Measurements from ENCODE around the gene GDPD4. TPM values are rescaled to one million over a fixed set of nuclear protein-coding genes. Genes with fewer than 3 reads are reported as not detected.

Gene GDPD4
- total RNA-seq, 2 donors from 2014 or later: not detected

DNA sequence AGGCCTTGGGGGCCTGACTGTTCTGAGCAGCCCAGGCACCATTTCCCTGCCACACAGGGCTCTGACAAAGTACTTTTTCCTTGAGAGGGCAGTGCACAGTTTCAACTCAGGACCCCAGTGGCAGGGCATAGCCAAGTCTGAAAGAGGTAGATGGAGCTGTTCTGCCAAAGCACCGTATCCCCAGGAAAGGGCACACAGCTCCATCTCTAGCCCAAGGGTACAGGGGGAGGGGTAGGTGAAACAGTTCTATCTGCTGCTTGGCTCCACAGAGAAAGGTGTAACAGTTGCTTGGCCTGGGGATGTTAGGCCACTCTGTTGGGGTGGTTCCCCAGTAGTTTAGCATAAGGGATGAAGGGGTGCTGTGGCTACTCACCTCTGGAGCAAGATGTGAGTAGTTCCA is 47.8 kb downstream of the GDPD4 start:
- DNase-seq: no peak
- Histone ChIP-seq H3K4me3 (ENCODE audit: low read length) (no peak overlapping the region), H3K9me3 (ENCODE audit: control insufficient read depth, low read length) (no peaks in the 10 kb centered on the region), H3K27ac (ENCODE audit: low read depth, low read length) (no peak overlapping the region), H3K36me3 (ENCODE audit: control insufficient read depth, insufficient read depth, low read length) (no peaks in the 10 kb centered on the region), H3K9ac (ENCODE audit: extremely low read depth, low read length, poor library complexity, severe bottlenecking) (no peak overlapping the region), H3K4me1 (ENCODE audit: control insufficient read depth, insufficient read depth, low read length) (no peaks in the 10 kb centered on the region), H3K27me3 (ENCODE audit: control insufficient read depth, insufficient read depth, low read length, poor library complexity, severe bottlenecking) (no peaks in the 10 kb centered on the region)
- 86 to 95% methylated on average over 1 of the region's 1 CpG for WGBS, 2 experiments (ENCODE audit: insufficient coverage in 1 of 2, insufficient read length in 1 of 2)
- H3K36me3 Mint-ChIP-seq (ENCODE audit: low read depth): no peaks in the 10 kb centered on the region
- H3K4me3 Mint-ChIP-seq: no peak overlapping the region
- no peaks in the 10 kb centered on the region for H3K4me1 Mint-ChIP-seq
- no peaks in the 10 kb centered on the region for H3K27me3 Mint-ChIP-seq (ENCODE audit: insufficient read depth)
- no peak overlapping the region for H3K27ac Mint-ChIP-seq
- TF ChIP-seq, protein P1, sequence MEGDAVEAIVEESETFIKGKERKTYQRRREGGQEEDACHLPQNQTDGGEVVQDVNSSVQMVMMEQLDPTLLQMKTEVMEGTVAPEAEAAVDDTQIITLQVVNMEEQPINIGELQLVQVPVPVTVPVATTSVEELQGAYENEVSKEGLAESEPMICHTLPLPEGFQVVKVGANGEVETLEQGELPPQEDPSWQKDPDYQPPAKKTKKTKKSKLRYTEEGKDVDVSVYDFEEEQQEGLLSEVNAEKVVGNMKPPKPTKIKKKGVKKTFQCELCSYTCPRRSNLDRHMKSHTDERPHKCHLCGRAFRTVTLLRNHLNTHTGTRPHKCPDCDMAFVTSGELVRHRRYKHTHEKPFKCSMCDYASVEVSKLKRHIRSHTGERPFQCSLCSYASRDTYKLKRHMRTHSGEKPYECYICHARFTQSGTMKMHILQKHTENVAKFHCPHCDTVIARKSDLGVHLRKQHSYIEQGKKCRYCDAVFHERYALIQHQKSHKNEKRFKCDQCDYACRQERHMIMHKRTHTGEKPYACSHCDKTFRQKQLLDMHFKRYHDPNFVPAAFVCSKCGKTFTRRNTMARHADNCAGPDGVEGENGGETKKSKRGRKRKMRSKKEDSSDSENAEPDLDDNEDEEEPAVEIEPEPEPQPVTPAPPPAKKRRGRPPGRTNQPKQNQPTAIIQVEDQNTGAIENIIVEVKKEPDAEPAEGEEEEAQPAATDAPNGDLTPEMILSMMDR (conservative IDR thresholded peaks at IDR 0.05): no peak
- H3K9me3 Mint-ChIP-seq: no peaks in the 10 kb centered on the region

DNA sequence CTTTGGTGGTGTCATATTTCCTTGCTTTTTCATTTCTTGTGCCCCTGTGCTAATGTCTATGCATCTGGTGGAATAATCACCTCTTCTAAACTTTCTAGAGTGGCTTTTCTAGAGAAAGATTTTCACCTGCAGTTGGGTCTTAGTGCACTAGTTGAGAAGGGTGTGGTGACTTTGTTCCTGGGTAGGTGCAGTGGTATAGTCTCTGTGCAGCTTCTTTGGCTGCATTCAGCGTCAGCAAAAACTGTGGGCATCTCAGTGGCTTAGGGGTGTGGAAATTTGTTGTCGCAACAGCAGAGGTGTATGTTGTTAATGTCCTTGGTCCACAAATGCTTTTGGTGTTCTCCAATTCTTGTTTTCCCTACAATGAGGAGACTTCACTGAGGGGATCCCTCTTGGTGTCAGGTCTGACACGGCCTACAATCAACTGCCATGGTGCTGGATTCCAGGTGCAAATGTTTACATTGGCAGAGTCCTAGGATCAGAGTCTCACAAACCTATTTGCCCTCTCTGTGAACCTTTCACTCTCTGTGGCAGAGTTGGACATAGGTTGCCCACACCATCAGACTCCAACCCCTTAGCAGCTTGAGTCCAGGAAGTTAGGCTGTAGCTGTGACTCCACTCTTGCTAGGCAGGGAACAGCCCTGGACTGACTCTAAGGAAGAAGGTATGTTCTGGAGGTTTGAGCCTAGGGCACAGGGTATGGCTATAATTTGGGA is 48.8 kb downstream of the GDPD4 start:
- H3K9me3 Mint-ChIP-seq: no peaks in the 10 kb centered on the region
- TF ChIP-seq, protein P1 (conservative IDR thresholded peaks at IDR 0.05): no peak
- no peak overlapping the region for H3K27ac Mint-ChIP-seq
- no peak for DNase-seq
- H3K9me3 ChIP-seq (ENCODE audit: control insufficient read depth, low read length): no peaks in the 10 kb centered on the region
- no peaks in the 10 kb centered on the region for H3K36me3 Mint-ChIP-seq (ENCODE audit: low read depth)
- H3K9ac ChIP-seq (ENCODE audit: extremely low read depth, low read length, poor library complexity, severe bottlenecking): no peak overlapping the region
- H3K27me3 ChIP-seq (ENCODE audit: control insufficient read depth, insufficient read depth, low read length, poor library complexity, severe bottlenecking): no peaks in the 10 kb centered on the region
- no peak overlapping the region for H3K27ac ChIP-seq (ENCODE audit: low read depth, low read length)
- no peaks in the 10 kb centered on the region for H3K4me1 ChIP-seq (ENCODE audit: control insufficient read depth, insufficient read depth, low read length)
- H3K4me3 Mint-ChIP-seq: no peak overlapping the region
- H3K27me3 Mint-ChIP-seq (ENCODE audit: insufficient read depth): no peaks in the 10 kb centered on the region
- H3K36me3 ChIP-seq (ENCODE audit: control insufficient read depth, insufficient read depth, low read length): no peaks in the 10 kb centered on the region
- H3K4me3 ChIP-seq (ENCODE audit: low read length): no peak overlapping the region
- 80 to 93% methylated on average over 1 to 3 of the region's 3 CpGs for WGBS, 2 experiments (ENCODE audit: insufficient coverage in 1 of 2, insufficient read length in 1 of 2)
- H3K4me1 Mint-ChIP-seq: no peaks in the 10 kb centered on the region

DNA sequence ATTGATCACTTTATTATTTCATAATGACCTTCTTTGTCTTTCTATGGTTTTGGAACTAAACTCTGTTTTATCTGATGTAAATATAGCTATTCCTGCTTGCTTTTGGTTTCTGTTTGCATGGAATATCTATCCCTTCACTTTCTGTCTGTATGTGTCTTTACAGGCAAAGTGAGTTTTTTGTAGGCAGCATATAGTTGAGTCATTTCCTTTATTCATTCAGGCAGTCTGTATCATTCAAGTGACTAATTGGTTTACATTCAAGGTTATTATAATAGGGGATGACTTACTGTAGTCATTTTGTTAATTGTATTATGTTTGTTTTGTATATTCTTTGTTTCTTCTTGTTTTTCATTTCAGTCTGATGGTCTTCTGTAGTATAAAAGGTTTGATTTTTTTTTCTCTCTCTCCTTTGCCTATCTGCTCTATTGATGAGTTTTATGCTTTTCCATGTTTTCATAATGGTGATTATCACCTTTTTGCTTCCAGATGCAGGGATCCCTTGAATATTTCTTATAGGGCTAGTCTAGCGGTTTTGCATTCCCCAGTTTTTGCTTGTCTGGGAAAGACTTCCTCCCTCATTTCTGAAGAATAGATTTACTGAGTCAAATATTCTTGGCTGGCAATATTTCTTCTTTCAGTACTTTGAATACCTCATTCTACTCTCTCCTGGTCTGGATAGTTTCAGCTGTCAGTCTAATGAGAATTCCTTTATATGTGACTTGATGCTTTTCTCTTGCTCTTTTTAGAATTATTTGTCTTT is 50.4 kb downstream of the GDPD4 start:
- no peaks in the 10 kb centered on the region for H3K9me3 Mint-ChIP-seq

More for the DNA sequence above, 50.4 kb downstream of the GDPD4 start:
- Histone ChIP-seq H3K4me1 (ENCODE audit: control insufficient read depth, insufficient read depth, low read length) (no peaks in the 10 kb centered on the region), H3K9me3 (ENCODE audit: control insufficient read depth, low read length) (no peaks in the 10 kb centered on the region), H3K36me3 (ENCODE audit: control insufficient read depth, insufficient read depth, low read length) (no peaks in the 10 kb centered on the region), H3K27me3 (ENCODE audit: control insufficient read depth, insufficient read depth, low read length, poor library complexity, severe bottlenecking) (no peaks in the 10 kb centered on the region), H3K4me3 (ENCODE audit: low read length) (no peak overlapping the region), H3K27ac (ENCODE audit: low read depth, low read length) (no peak overlapping the region), H3K9ac (ENCODE audit: extremely low read depth, low read length, poor library complexity, severe bottlenecking) (no peak overlapping the region)
- TF ChIP-seq, protein P1 (conservative IDR thresholded peaks at IDR 0.05): no peak
- Mint-ChIP-seq H3K27me3 (ENCODE audit: insufficient read depth) (no peaks in the 10 kb centered on the region), H3K27ac (no peak overlapping the region), H3K4me1 (no peaks in the 10 kb centered on the region), H3K36me3 (ENCODE audit: low read depth) (no peaks in the 10 kb centered on the region), H3K4me3 (no peak overlapping the region)
- 90 to 91% methylated on average over 1 of the region's 1 CpG for WGBS, 2 experiments (ENCODE audit: insufficient coverage in 1 of 2, insufficient read length in 1 of 2)
- no peak for DNase-seq
